Pancreas (tissue), 10 donors: ENCODE measurements around the gene TC2N. TPM values are rescaled to one million over a fixed set of nuclear protein-coding genes. Genes with fewer than 3 reads are reported as not detected.

Experiments
- ATAC-seq, 4 donors: fragments of 200-7000 bp; cut with Tn5 transposase; one replicate each; pipeline versions ENCODE4 v1.8.0 to v1.9.1; 2020; ENCODE audit warnings: mild to moderate bottlenecking in 4 of 4, moderate library complexity in 4 of 4
- DNase-seq, 6 donors: peaks; one replicate each; pipeline ENCODE4 v3.0.0-alpha.2; 2020
- FAIRE-seq: peaks from 2 replicates; lab custom pipeline; 2012; peaks lifted over from hg19 to GRCh38; lab: Jason Lieb, UNC
- H3K27ac ChIP-seq, 4 donors: fragments of 200-600 bp; sonication (generic); 1 replicate in 3 of 4; 2 replicates in 1 of 4; pipeline versions ENCODE4 v1.5.0 to v1.8.0; 2020
- H3K27me3 ChIP-seq, 4 donors: fragments of 200-600 bp; one replicate each; pipeline ENCODE4 v1.8.0; 2021
- H3K36me3 ChIP-seq, 3 donors: fragments of 200-600 bp; sonication (generic) in 1 of 3; one replicate each; pipeline versions ENCODE4 v1.5.0 to v1.8.0; 2020 to 2021
- H3K4me1 ChIP-seq, 3 donors: fragments of 200-600 bp; one replicate each; pipeline ENCODE4 v1.8.0; 2021
- H3K4me3 ChIP-seq, 4 donors: fragments of 200-600 bp; sonication (generic) in 2 of 4; one replicate each; pipeline versions ENCODE4 v1.5.0 to v1.8.0; 2020 to 2021
- H3K9me3 ChIP-seq, 4 donors: fragments of 200-600 bp; one replicate each; pipeline ENCODE4 v1.8.0; 2021
- CTCF ChIP-seq, 4 donors: fragments of 200-600 bp; sonication (generic) in 3 of 4; IDR thresholded peaks; one replicate each; pipeline versions ENCODE4 v1.5.0 to v1.8.0; 2021; ENCODE audit warnings: antibody characterized with exemption in 4 of 4
- WGBS, 2 donors: extraction: QIAGEN DNeasy Blood & Tissue Kit; methylation state at CpG; one replicate each; pipeline ENCODE4 v1.1.7; 2013; 5-methylcytosine and 5-hydroxymethylcytosine counted together
- intact Hi-C, 3 donors: fragments of 100-400 bp; cut with DNase I; formaldehyde crosslinking; loops; one replicate each; pipeline versions ENCODE4 v1.11.1 to v1.14.2; 2022
- polyA plus RNA-seq, 2 donors: library from polyadenylated mRNA; stranded (reverse); fragments of 200-250 nt; gene quantifications; one replicate each; pipeline ENCODE4 v1.2.3, GENCODE V29; 2013
- total RNA-seq, 6 donors: library from RNA; stranded (reverse); fragmentation: NEBNext Ultra II Directional in 4 of 6; extraction: Animal tissue kit (Norgen Biotek cat#: 25700) in 4 of 6; gene quantifications; one replicate each; pipeline versions ENCODE4 v1.2.1 to v1.2.4, GENCODE V29; 2021 to 2023
- donor health status: healthy with polysubstance abuse.
- donor health status: DM: no; HTN: no; CAD: no; lungs with moderate emphysema.
- donor health status: DM: no; HTN: no; CAD: no.
- donor health status: control.
- donor health status: control.
- donor health status: Bipolar disorder and iron deficiency.
- donor health status: DM: yes; HTN: yes; CAD: no.
- donor health status: DM: no; HTN: no; CAD: no.
- donor health status: DM: no; HTN: no; CAD: no.
- donor health status: DM: yes; HTN: yes; CAD: no.

The TC2N gene
- total and polyA plus RNA-seq, 8 donors: 23.9 to 215 (median 112) TPM

DNA sequence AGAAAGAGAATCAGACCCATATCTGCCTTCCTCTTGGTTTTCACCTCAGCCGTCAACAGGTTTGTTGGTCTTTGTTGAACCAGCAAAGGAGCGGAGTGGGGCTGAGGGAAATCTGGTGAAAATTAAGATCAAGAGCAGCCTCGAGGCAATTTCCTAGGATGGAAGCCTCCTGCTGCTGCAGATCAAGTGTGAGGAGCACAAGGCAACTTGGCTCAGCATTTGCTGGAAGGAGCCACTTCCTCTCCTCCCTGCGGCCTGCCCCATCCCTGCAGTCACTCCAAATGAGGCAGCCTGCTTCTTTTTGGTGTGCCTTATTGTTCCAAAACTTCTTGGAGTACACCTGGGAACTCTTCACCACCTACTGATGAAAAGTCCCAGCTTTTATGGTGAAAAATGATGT is 4.9 kb downstream of the TC2N start:
- no peaks in the 10 kb centered on the region for H3K27me3 ChIP-seq
- 84 to 90% methylated on average over 4 of the region's 4 CpGs for WGBS, 2 donors
- TF ChIP-seq CTCF (IDR thresholded peaks at IDR 0.05): no peak
- no peak overlapping the region for H3K27ac ChIP-seq
- H3K9me3 ChIP-seq: no peaks in the 10 kb centered on the region
- intact Hi-C loops: no loop called here
- no peak overlapping the region for H3K4me3 ChIP-seq
- DNase-seq (no peak), ATAC-seq (no peak), FAIRE-seq (no peak)
- peaks cover 0 to 9% (median 0%) of the 10 kb centered on the region in 3 donors for H3K4me1 ChIP-seq
- no peaks in the 10 kb centered on the region for H3K36me3 ChIP-seq

- Histone ChIP-seq H3K9me3 (no peaks in the 10 kb centered on the region), H3K4me3 (no peak overlapping the region), H3K27me3 (no peaks in the 10 kb centered on the region), H3K4me1 (peaks cover 0 to 9% (median 0%) of the 10 kb centered on the region in 3 donors), H3K27ac (no peak overlapping the region), H3K36me3 (no peaks in the 10 kb centered on the region)
- DNase-seq (no peak), FAIRE-seq (no peak), ATAC-seq (no peak)
- 71 to 96% methylated on average over 2 of the region's 2 CpGs for WGBS, 2 donors
- intact Hi-C loops: no loop called here
- TF ChIP-seq CTCF (IDR thresholded peaks at IDR 0.05): no peak
Measured at GRCh38 chr14:91861091-91861490, 6.2 kb downstream of the TC2N start.

DNA sequence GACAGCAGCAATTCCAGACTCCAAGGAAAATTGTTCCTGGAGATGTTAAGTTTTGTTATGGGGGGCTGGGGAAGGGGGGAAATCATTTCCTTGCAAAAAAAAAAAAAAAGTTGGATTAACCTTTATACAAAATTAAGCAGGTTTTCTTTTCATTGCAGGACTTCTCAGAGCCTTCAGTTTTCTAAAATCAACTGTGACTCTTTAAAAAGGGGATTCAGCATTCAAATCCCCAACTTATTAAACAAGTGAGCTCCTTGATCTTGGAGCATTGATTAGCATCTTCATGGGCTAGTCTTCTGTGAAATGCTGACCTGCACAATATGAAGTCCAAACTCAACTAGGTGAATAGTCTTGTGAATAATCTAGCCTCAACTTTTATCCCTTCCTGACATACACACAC is 7.1 kb downstream of the TC2N start:
- TF ChIP-seq CTCF (IDR thresholded peaks at IDR 0.05): no peak
- DNase-seq (no peak), FAIRE-seq (no peak), ATAC-seq (no peak)
- intact Hi-C loops: no loop called here
- Histone ChIP-seq H3K27me3 (no peaks in the 10 kb centered on the region), H3K4me1 (peaks cover 0 to 9% (median 0%) of the 10 kb centered on the region in 3 donors), H3K27ac (no peak overlapping the region), H3K4me3 (no peak overlapping the region), H3K9me3 (no peaks in the 10 kb centered on the region), H3K36me3 (no peaks in the 10 kb centered on the region)

DNA sequence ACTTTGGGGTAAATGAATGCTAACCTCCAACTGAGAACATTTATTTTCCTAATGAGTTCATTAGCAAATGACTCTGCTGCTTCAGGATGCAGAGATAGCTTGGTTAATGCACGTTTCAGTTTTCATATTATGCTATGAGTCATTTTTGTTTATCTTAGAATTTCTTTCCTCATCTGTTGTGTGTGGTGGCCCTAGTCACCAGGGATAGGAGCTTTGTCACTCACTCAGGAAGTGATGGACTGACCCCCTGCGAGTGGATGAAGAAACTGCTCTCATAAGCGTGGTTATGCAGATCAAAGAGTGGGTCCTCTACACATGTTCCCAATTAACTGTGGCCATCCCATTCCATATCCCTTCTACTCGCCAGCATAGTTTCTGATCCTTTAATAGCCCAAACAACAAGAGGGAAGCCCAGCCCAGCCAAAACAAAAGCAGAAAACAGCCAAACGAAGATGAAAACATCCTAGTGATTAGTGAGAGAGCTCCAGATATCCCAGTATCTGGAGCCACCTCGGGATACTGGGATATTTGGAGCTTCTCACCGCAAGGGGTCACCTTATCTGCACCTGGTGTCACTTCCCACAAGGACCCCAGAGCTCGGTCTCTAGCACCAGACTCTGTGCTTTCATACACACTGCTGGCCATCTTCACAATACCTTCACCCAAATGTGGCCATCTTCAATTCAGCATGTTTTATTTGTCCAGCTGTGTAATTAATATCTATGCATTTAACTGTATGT is 8.6 kb downstream of the TC2N start:
- FAIRE-seq (no peak), DNase-seq (no peak)

More for the DNA sequence above, 8.6 kb downstream of the TC2N start:
- no peak for TF ChIP-seq CTCF (IDR thresholded peaks at IDR 0.05)
- no peak overlapping the region for H3K4me3 ChIP-seq
- H3K4me1 ChIP-seq: peaks cover 0 to 13% (median 3%) of the 10 kb centered on the region in 3 donors
- intact Hi-C loops: no loop called here
- ATAC-seq: peak; percentile 71 to 92 (median 80)
- no peaks in the 10 kb centered on the region for H3K36me3 ChIP-seq
- H3K27ac ChIP-seq: peak overlapping the region in 2 of 4 donors; percentile 3 to 7
- H3K9me3 ChIP-seq: no peaks in the 10 kb centered on the region
- WGBS, 2 donors: 30 to 40% methylated on average over 8 of the region's 8 CpGs
- H3K27me3 ChIP-seq: no peaks in the 10 kb centered on the region
